ENCODE measurements around the gene RIT2.

DNA sequence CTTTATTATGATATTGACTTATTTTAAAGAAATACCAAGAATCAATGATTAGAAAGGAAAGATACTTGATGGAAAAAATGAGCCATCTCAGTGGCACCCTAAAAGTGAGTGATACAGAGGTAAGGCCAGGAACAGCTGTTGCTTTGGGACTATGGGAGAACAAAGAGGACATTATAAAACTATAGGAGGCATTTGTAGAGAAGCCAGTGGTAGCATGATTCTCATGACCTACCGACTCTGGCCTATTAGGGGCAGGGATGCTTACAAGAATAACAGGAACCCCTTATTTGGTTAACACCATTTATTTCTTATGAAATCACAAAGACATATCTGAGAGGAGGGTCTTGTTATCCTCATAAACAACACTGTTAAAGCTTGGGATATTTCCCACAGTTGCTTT, 162.2 kb downstream of the RIT2 start:
- TF ChIP-seq, protein P1, sequence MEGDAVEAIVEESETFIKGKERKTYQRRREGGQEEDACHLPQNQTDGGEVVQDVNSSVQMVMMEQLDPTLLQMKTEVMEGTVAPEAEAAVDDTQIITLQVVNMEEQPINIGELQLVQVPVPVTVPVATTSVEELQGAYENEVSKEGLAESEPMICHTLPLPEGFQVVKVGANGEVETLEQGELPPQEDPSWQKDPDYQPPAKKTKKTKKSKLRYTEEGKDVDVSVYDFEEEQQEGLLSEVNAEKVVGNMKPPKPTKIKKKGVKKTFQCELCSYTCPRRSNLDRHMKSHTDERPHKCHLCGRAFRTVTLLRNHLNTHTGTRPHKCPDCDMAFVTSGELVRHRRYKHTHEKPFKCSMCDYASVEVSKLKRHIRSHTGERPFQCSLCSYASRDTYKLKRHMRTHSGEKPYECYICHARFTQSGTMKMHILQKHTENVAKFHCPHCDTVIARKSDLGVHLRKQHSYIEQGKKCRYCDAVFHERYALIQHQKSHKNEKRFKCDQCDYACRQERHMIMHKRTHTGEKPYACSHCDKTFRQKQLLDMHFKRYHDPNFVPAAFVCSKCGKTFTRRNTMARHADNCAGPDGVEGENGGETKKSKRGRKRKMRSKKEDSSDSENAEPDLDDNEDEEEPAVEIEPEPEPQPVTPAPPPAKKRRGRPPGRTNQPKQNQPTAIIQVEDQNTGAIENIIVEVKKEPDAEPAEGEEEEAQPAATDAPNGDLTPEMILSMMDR (conservative IDR thresholded peaks at IDR 0.05; ENCODE audit: low read depth, low read length), result no peak
- no peak for TF ChIP-seq POLR2A (IDR thresholded peaks at IDR 0.05; ENCODE audit: low read depth, low read length)
- TF ChIP-seq MAFK (IDR thresholded peaks at IDR 0.05; ENCODE audit: low read depth, low read length), result no peak
- TF ChIP-seq MAZ (IDR thresholded peaks at IDR 0.05; ENCODE audit: borderline replicate concordance, low read depth, low read length), result no peak
- TF ChIP-seq RCOR1 (IDR thresholded peaks at IDR 0.05; ENCODE audit: insufficient replicate concordance, low read length), result no peak
- no peak for TF ChIP-seq NFE2L2 (IDR thresholded peaks at IDR 0.05; ENCODE audit: low read depth, low read length)
- TF ChIP-seq, protein P2, sequence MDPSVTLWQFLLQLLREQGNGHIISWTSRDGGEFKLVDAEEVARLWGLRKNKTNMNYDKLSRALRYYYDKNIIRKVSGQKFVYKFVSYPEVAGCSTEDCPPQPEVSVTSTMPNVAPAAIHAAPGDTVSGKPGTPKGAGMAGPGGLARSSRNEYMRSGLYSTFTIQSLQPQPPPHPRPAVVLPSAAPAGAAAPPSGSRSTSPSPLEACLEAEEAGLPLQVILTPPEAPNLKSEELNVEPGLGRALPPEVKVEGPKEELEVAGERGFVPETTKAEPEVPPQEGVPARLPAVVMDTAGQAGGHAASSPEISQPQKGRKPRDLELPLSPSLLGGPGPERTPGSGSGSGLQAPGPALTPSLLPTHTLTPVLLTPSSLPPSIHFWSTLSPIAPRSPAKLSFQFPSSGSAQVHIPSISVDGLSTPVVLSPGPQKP (IDR thresholded peaks at IDR 0.05; ENCODE audit: borderline replicate concordance, low read depth, low read length), result no peak
- no peak for TF ChIP-seq CHD1 (IDR thresholded peaks at IDR 0.05; ENCODE audit: low read depth, low read length)
- no peak for TF ChIP-seq SMC3 (IDR thresholded peaks at IDR 0.05; ENCODE audit: low read depth, low read length)
- TF ChIP-seq USF2 (IDR thresholded peaks at IDR 0.05; ENCODE audit: low read depth, low read length), result no peak
- no peak for TF ChIP-seq CEBPB (IDR thresholded peaks at IDR 0.05; ENCODE audit: low read depth, low read length)
